CD4-positive, alpha-beta T cell (primary cell): ENCODE data around the gene TMPRSS6. TPM values are rescaled to one million over a fixed set of nuclear protein-coding genes. Genes with fewer than 3 reads are reported as not detected.

ENCODE experiments used
- ATAC-seq: fragments of 200-7000 bp; cut with Tn5 transposase; one replicate; pipeline ENCODE4 v1.10.0; 2022; ENCODE audit warnings: mild to moderate bottlenecking; ENCODE audit not compliant: poor library complexity
- CTCF ChIA-PET: fragments of 350-600 bp; sonication (Branson Sonifier 250); formaldehyde crosslinking; loops from one replicate; lab custom pipeline; 2021; ENCODE audit warnings: antibody characterized with exemption, inconsistent platforms; lab: Charles Lee
- POLR2A ChIA-PET: fragments of 350-600 bp; sonication (Branson Sonifier 250); formaldehyde crosslinking; loops from one replicate; lab custom pipeline; 2021; ENCODE audit warnings: antibody characterized with exemption, inconsistent platforms; lab: Charles Lee
- DNase-seq, 14 experiments: peaks; one replicate each; pipeline ENCODE4 v3.0.0-alpha.2; 2013 to 2020; ENCODE audit warnings: mixed read lengths in 2 of 14
- H3K27ac ChIP-seq, 2 donors: one replicate each; pipeline versions ENCODE4 v1.5.1 to v1.7.0; 2013; ENCODE audit warnings: low read length in 2 of 2, low read depth in 1 of 2, mild to moderate bottlenecking in 1 of 2
- H3K27me3 ChIP-seq, 2 experiments: 1 replicate in 1 of 2; 2 replicates in 1 of 2; pipeline versions ENCODE4 v1.6.1 to v1.7.0; 2013; ENCODE audit warnings: low read length in 2 of 2, control low read depth in 1 of 2, mild to moderate bottlenecking in 1 of 2, moderate library complexity in 1 of 2; ENCODE audit not compliant: insufficient read depth in 2 of 2, control insufficient read depth in 1 of 2
- H3K36me3 ChIP-seq: one replicate; pipeline ENCODE4 v1.6.1; 2013; ENCODE audit warnings: low read length, control low read depth; ENCODE audit not compliant: insufficient read depth
- H3K4me1 ChIP-seq: one replicate; pipeline ENCODE4 v1.6.1; 2013; ENCODE audit warnings: low read length, control low read depth; ENCODE audit not compliant: insufficient read depth
- H3K4me3 ChIP-seq: one replicate; pipeline ENCODE4 v1.5.1; 2013; ENCODE audit warnings: mild to moderate bottlenecking, low read length, moderate library complexity
- H3K9me3 ChIP-seq, 2 experiments: 1 replicate in 1 of 2; 2 replicates in 1 of 2; pipeline versions ENCODE4 v1.6.1 to v1.7.0; 2013; ENCODE audit warnings: low read length in 2 of 2, mild to moderate bottlenecking in 2 of 2, control low read depth in 1 of 2, moderate library complexity in 1 of 2; ENCODE audit not compliant: control insufficient read depth in 1 of 2, insufficient read depth in 1 of 2
- H3K27ac Mint-ChIP-seq: one replicate; pipeline ENCODE4 v1.8.0; 2020; ENCODE audit warnings: mixed read lengths
- H3K27me3 Mint-ChIP-seq: one replicate; pipeline ENCODE4 v1.8.0; 2021; ENCODE audit warnings: mixed read lengths
- H3K36me3 Mint-ChIP-seq: one replicate; pipeline ENCODE4 v1.8.0; 2021; ENCODE audit warnings: low read depth, mixed read lengths
- H3K4me1 Mint-ChIP-seq: one replicate; pipeline ENCODE4 v1.8.0; 2021; ENCODE audit warnings: low read depth, mixed read lengths
- H3K4me3 Mint-ChIP-seq: one replicate; pipeline ENCODE4 v1.8.0; 2020; ENCODE audit warnings: mild to moderate bottlenecking, mixed read lengths
- H3K9me3 Mint-ChIP-seq: one replicate; pipeline ENCODE4 v1.8.0; 2020; ENCODE audit warnings: mixed read lengths
- CTCF ChIP-seq: fragments of 200-600 bp; IDR thresholded peaks from one replicate; pipeline ENCODE4 v1.8.0; 2022; ENCODE audit warnings: antibody characterized with exemption, mild to moderate bottlenecking
- intact Hi-C, 2 experiments: fragments of 100-400 bp; cut with DNase I in 1 of 2; cut with micrococcal nuclease in 1 of 2; formaldehyde crosslinking; loops; one replicate each; pipeline versions ENCODE4 v1.15.1 to v1.9.0; 2023 to 2025; cut with DNase I, micrococcal nuclease
- total RNA-seq, 174 experiments: library from RNA in 2 of 174; stranded (reverse) in 2 of 174; gene quantifications; one replicate each; pipeline ENCODE4 v1.2.3 and lab custom pipeline; 2021 to 2026

Gene TMPRSS6
- total RNA-seq, 2 experiments from 2014 or later: 0.19 to 0.39 TPM

GRCh38 chr22:37026325-37026724 is 83.2 kb downstream of the TMPRSS6 start:
- H3K27me3 Mint-ChIP-seq: peaks cover 8% of the 10 kb centered on the region
- Histone ChIP-seq H3K4me3 (no peak overlapping the region), H3K9me3 (no peaks in the 10 kb centered on the region), H3K27ac (no peak overlapping the region), H3K4me1 (peaks cover 7% of the 10 kb centered on the region), H3K36me3 (no peaks in the 10 kb centered on the region), H3K27me3 (no peaks in the 10 kb centered on the region)
- ChIA-PET POLR2A (no interaction called here), CTCF (no interaction called here)
- TF ChIP-seq CTCF: no peak
- no peak overlapping the region for H3K4me3 Mint-ChIP-seq
- ATAC-seq: no peak
- H3K27ac Mint-ChIP-seq: no peak overlapping the region
- H3K4me1 Mint-ChIP-seq: peaks cover 5% of the 10 kb centered on the region
- no peak for DNase-seq
- intact Hi-C loops: no loop called here
- no peaks in the 10 kb centered on the region for H3K36me3 Mint-ChIP-seq
- no peaks in the 10 kb centered on the region for H3K9me3 Mint-ChIP-seq

- Histone ChIP-seq H3K4me1 (peaks cover 13% of the 10 kb centered on the region), H3K9me3 (no peaks in the 10 kb centered on the region), H3K36me3 (no peaks in the 10 kb centered on the region), H3K27me3 (no peaks in the 10 kb centered on the region), H3K4me3 (no peak overlapping the region), H3K27ac (no peak overlapping the region)
- Mint-ChIP-seq H3K9me3 (no peaks in the 10 kb centered on the region), H3K27me3 (peaks cover 8% of the 10 kb centered on the region), H3K27ac (no peak overlapping the region), H3K36me3 (no peaks in the 10 kb centered on the region), H3K4me3 (no peak overlapping the region), H3K4me1 (peaks cover 5% of the 10 kb centered on the region)
- ATAC-seq (no peak), DNase-seq (no peak)
- POLR2A ChIA-PET: no interaction called here
- CTCF ChIA-PET: no interaction called here
- TF ChIP-seq CTCF: no peak
- intact Hi-C loops: no loop called here
These were observed 83.9 kb downstream of the TMPRSS6 start for GRCh38 chr22:37025500-37026070.

- Histone ChIP-seq H3K36me3 (no peaks in the 10 kb centered on the region), H3K27ac (no peak overlapping the region), H3K4me1 (peaks cover 21% of the 10 kb centered on the region), H3K9me3 (no peaks in the 10 kb centered on the region), H3K4me3 (no peak overlapping the region), H3K27me3 (peaks cover 0 to 4% of the 10 kb centered on the region in 2 experiments)
- CTCF ChIA-PET: no interaction called here
- Mint-ChIP-seq H3K4me1 (peaks cover 11% of the 10 kb centered on the region), H3K36me3 (no peaks in the 10 kb centered on the region), H3K27me3 (peaks cover 13% of the 10 kb centered on the region), H3K27ac (no peak overlapping the region), H3K9me3 (no peaks in the 10 kb centered on the region), H3K4me3 (no peak overlapping the region)
- DNase-seq (no peak), ATAC-seq (no peak)
- POLR2A ChIA-PET: no interaction called here
- intact Hi-C loops: no loop called here
- no peak for TF ChIP-seq CTCF
These were observed 85.0 kb downstream of the TMPRSS6 start for GRCh38 chr22:37024339-37025157.
